DOHH2 (cell line): Measurements from ENCODE around the gene SNX9.

Experiments
- H3F3A ChIP-seq: fragments of 200-600 bp; sonication (generic), shearing (Covaris generic); 2 replicates; pipeline ENCODE4 v1.6.0; 2016; ENCODE audit warnings: antibody characterized with exemption, mild to moderate bottlenecking; ENCODE audit not compliant: control insufficient read depth, insufficient read depth
- H3K27ac ChIP-seq: fragments of 200-600 bp; sonication (generic); 2 replicates; pipeline ENCODE4 v1.5.1; 2014; ENCODE audit warnings: low read depth, mild to moderate bottlenecking, low read length, moderate library complexity
- H3K27me3 ChIP-seq: fragments of 200-600 bp; sonication (generic); 2 replicates; pipeline ENCODE4 v1.6.1; 2014; ENCODE audit warnings: mild to moderate bottlenecking, low read length, mixed read lengths; ENCODE audit not compliant: control insufficient read depth
- H3K36me3 ChIP-seq: fragments of 200-600 bp; sonication (generic); 2 replicates; pipeline ENCODE4 v1.6.1; 2014; ENCODE audit warnings: mild to moderate bottlenecking, low read length, moderate library complexity, mixed read lengths; ENCODE audit not compliant: control insufficient read depth
- H3K4me1 ChIP-seq: fragments of 200-600 bp; sonication (generic); 2 replicates; pipeline ENCODE4 v1.6.1; 2014; ENCODE audit warnings: mild to moderate bottlenecking, low read length, mixed read lengths; ENCODE audit not compliant: control insufficient read depth
- H3K4me2 ChIP-seq: fragments of 200-600 bp; sonication (generic); 2 replicates; pipeline ENCODE4 v1.6.0; 2014; ENCODE audit warnings: mild to moderate bottlenecking, low read length, moderate library complexity
- H3K4me3 ChIP-seq: fragments of 200-600 bp; sonication (generic); 2 replicates; pipeline ENCODE4 v1.5.1; 2014; ENCODE audit warnings: mild to moderate bottlenecking, low read length, mixed read lengths
- H3K79me2 ChIP-seq: fragments of 200-600 bp; sonication (generic); 2 replicates; pipeline ENCODE4 v1.6.1; 2014; ENCODE audit warnings: mild to moderate bottlenecking, low read length, mixed read lengths; ENCODE audit not compliant: control insufficient read depth
- H3K9me2 ChIP-seq: fragments of 200-600 bp; sonication (generic); replicated peaks from 2 replicates; pipeline ENCODE4 v1.6.1; 2014; ENCODE audit warnings: mild to moderate bottlenecking, low read length, mixed read lengths; ENCODE audit not compliant: control insufficient read depth
- H3K9me3 ChIP-seq: fragments of 200-600 bp; sonication (generic); 2 replicates; pipeline ENCODE4 v1.6.1; 2014; ENCODE audit warnings: antibody characterized with exemption, low read length, mixed read lengths; ENCODE audit not compliant: control insufficient read depth, insufficient read depth
- H4K20me1 ChIP-seq: fragments of 200-600 bp; sonication (generic); 2 replicates; pipeline ENCODE4 v1.6.0; 2014; ENCODE audit warnings: low read depth, mild to moderate bottlenecking, antibody characterized with exemption, low read length, moderate library complexity; ENCODE audit not compliant: control insufficient read depth, insufficient read depth
- EZH2phosphoT487 ChIP-seq: fragments of 200-600 bp; sonication (generic); IDR thresholded peaks from 2 replicates; pipeline ENCODE4 v1.6.1; 2017; ENCODE audit warnings: borderline replicate concordance, mild to moderate bottlenecking, antibody characterized with exemption, low read length, moderate library complexity, mixed read lengths
- TF ChIP-seq, protein P1 (sequence below): fragments of 200-600 bp; sonication (generic); IDR thresholded peaks from one replicate; pipeline ENCODE4 v1.5.1; 2014; ENCODE audit warnings: antibody characterized with exemption, mild to moderate bottlenecking, low read depth, low read length; ENCODE audit not compliant: poor library complexity, severe bottlenecking

Gene SNX9

DNA sequence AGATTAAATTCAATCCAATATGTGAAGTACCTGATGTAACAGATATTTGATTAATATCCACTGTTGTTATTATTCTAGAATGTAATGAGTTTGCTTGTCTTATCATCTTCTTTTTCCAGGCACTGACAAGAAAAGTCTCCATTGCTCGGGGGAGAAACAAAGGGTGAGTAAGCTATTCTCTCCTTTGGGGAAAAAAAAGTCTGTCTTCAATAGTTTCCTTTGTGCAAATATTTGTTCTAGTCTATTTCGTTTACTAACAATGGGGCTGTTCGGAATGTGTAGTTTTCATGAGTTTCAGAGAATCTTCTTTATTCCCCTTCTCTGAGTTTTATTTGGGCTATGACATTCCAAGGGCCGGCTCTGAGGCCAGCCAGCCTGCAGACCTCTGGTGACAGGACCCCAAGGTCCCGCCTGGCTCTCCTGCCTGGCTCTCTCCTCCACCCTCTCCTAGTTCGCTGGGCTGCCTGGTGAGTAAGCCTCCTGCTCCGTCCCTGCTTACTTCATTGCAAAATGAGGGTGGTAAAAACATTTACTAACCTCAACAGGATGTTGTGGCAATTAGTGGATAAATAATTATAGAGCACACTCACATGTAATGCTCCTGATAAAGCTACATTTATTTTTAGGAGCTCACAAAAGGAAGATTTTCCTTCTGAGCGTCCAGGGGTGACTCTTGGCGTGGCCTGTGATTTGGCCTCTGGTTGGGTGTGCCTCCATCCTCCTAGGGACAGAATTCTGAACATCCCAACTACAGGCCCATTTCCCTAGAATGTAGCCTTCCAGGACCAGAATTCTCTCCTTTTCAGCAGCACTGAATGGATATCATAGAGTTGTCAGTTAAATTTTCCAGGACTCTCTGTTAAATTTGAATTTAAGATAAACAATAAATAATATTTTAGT, 43.1 kb upstream of the SNX9 start:
- H3K79me2 ChIP-seq: no peaks in the 10 kb centered on the region
- H3K9me3 ChIP-seq: no peaks in the 10 kb centered on the region
- no peak overlapping the region for H3K4me2 ChIP-seq
- H3K9me2 ChIP-seq: no peaks in the 10 kb centered on the region
- H4K20me1 ChIP-seq: no peaks in the 10 kb centered on the region
- H3K27me3 ChIP-seq: peaks cover 16% of the 10 kb centered on the region
- H3F3A ChIP-seq: no peaks in the 10 kb centered on the region
- no peaks in the 10 kb centered on the region for H3K4me1 ChIP-seq
- TF ChIP-seq, protein P1, sequence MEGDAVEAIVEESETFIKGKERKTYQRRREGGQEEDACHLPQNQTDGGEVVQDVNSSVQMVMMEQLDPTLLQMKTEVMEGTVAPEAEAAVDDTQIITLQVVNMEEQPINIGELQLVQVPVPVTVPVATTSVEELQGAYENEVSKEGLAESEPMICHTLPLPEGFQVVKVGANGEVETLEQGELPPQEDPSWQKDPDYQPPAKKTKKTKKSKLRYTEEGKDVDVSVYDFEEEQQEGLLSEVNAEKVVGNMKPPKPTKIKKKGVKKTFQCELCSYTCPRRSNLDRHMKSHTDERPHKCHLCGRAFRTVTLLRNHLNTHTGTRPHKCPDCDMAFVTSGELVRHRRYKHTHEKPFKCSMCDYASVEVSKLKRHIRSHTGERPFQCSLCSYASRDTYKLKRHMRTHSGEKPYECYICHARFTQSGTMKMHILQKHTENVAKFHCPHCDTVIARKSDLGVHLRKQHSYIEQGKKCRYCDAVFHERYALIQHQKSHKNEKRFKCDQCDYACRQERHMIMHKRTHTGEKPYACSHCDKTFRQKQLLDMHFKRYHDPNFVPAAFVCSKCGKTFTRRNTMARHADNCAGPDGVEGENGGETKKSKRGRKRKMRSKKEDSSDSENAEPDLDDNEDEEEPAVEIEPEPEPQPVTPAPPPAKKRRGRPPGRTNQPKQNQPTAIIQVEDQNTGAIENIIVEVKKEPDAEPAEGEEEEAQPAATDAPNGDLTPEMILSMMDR: no peak
- TF ChIP-seq EZH2phosphoT487: no peak
- no peak overlapping the region for H3K27ac ChIP-seq
- H3K4me3 ChIP-seq: no peak overlapping the region
- no peaks in the 10 kb centered on the region for H3K36me3 ChIP-seq

DNA sequence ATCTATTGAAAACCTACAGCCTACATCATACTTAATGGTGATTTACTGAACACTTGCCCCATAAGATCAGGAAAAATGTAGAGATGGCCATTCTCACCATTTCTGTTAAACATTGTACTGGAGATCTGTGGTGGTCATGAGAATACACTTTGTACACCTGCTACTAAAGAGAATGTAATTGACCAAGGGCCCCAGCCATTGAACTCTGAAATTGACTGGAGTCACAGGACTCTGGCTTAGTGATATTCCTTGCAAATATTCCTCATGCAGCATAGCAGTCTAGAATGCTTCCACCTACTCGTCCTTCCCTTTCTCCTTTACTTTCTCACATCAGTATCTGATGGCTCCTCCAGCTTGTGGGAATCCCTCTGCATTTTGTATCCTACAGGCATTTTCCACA, 37.4 kb upstream of the SNX9 start:
- Histone ChIP-seq H3K27me3 (peaks cover 23% of the 10 kb centered on the region), H3K9me3 (no peaks in the 10 kb centered on the region), H3K4me2 (no peak overlapping the region), H3K4me3 (no peak overlapping the region), H3K9me2 (no peaks in the 10 kb centered on the region), H4K20me1 (no peaks in the 10 kb centered on the region), H3K36me3 (no peaks in the 10 kb centered on the region), H3K4me1 (no peaks in the 10 kb centered on the region), H3K79me2 (no peaks in the 10 kb centered on the region), H3K27ac (no peak overlapping the region), H3F3A (no peaks in the 10 kb centered on the region)
- TF ChIP-seq, protein P1: no peak
- no peak for TF ChIP-seq EZH2phosphoT487

DNA sequence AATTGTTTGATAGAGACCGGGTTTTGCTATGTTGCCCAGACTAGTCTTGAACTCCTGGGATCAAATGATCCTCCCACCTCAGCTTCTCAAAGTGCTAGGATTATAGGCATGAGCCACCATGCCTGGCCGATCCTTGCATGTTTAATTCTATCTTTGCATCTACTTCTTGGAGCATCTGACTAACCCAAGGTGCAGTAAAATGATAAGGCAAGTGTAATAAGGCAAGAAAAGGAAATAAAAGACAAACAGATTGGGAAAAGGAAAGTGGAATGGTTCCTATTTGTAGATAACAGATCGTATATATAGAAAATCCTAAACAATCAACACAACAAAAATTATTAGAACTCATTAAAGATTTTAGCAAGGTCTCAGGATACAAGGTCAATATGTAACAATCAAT, 36.8 kb upstream of the SNX9 start:
- Histone ChIP-seq H4K20me1 (no peaks in the 10 kb centered on the region), H3K4me1 (no peaks in the 10 kb centered on the region), H3K4me3 (no peak overlapping the region), H3K9me2 (no peaks in the 10 kb centered on the region), H3K4me2 (no peak overlapping the region), H3K27me3 (peaks cover 21% of the 10 kb centered on the region), H3K79me2 (no peaks in the 10 kb centered on the region), H3K9me3 (no peaks in the 10 kb centered on the region), H3F3A (no peaks in the 10 kb centered on the region), H3K36me3 (no peaks in the 10 kb centered on the region), H3K27ac (no peak overlapping the region)
- TF ChIP-seq, protein P1: no peak
- no peak for TF ChIP-seq EZH2phosphoT487
